ENCODE results near the gene TMEM198.

DNA sequence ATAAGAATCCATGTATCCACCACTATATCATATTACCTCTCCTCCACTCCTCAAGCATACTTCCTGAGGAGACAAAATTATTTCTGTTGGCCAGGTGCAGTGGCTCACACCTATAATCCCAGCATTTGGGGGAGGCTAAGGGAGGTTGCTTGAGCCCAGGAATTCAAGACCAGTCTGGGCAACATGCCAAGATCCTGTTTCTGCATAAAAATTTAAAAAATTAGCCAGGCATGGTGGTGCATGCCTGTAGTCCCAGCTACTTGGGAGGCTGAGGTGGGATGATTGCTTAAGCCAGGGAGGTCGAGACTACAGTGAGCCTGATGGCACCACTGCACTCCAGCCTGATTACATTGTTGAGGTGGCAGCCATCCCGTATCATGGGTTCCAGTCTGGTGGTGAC, 37.5 kb downstream of the TMEM198 start:
- TF ChIP-seq, protein P1, sequence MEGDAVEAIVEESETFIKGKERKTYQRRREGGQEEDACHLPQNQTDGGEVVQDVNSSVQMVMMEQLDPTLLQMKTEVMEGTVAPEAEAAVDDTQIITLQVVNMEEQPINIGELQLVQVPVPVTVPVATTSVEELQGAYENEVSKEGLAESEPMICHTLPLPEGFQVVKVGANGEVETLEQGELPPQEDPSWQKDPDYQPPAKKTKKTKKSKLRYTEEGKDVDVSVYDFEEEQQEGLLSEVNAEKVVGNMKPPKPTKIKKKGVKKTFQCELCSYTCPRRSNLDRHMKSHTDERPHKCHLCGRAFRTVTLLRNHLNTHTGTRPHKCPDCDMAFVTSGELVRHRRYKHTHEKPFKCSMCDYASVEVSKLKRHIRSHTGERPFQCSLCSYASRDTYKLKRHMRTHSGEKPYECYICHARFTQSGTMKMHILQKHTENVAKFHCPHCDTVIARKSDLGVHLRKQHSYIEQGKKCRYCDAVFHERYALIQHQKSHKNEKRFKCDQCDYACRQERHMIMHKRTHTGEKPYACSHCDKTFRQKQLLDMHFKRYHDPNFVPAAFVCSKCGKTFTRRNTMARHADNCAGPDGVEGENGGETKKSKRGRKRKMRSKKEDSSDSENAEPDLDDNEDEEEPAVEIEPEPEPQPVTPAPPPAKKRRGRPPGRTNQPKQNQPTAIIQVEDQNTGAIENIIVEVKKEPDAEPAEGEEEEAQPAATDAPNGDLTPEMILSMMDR (IDR thresholded peaks at IDR 0.05; ENCODE audit: poor library complexity, severe bottlenecking): no peak
- no peak for TF ChIP-seq EZH2 (IDR thresholded peaks at IDR 0.05; ENCODE audit: borderline replicate concordance, insufficient read depth, low read length, poor library complexity, severe bottlenecking)
